Peyer's patch (tissue), 4 donors: ENCODE results near the gene PTGDR.

Experiments
- CTCF ChIP-seq, 6 experiments: fragments of 450-650 bp in 4 of 6; fragments of 200-600 bp in 2 of 6; sonication (generic) in 1 of 6; IDR thresholded peaks; one replicate each; pipeline ENCODE4 v1.5.1; 2017 to 2019; ENCODE audit warnings: antibody characterized with exemption in 6 of 6, mild to moderate bottlenecking in 3 of 6, moderate library complexity in 1 of 6
- POLR2A ChIP-seq, 2 donors: fragments of 450-650 bp; IDR thresholded peaks; one replicate each; pipeline ENCODE4 v1.5.1; 2017; ENCODE audit warnings: antibody characterized with exemption in 2 of 2, mild to moderate bottlenecking in 2 of 2, moderate library complexity in 2 of 2

- no peak for TF ChIP-seq CTCF (IDR thresholded peaks at IDR 0.05)
- TF ChIP-seq POLR2A (IDR thresholded peaks at IDR 0.05), result no peak
Observed at GRCh38 chr14:52303236-52303635, 35.7 kb downstream of the PTGDR start.
